B cell (primary cell): ENCODE results near the gene SIL1. TPM values are rescaled to one million over a fixed set of nuclear protein-coding genes. Genes with fewer than 3 reads are reported as not detected.

Experiments
- ATAC-seq: fragments of 200-7000 bp; cut with Tn5 transposase; one replicate; pipeline ENCODE4 v1.10.0; 2021; ENCODE audit warnings: low read depth, mild to moderate bottlenecking, moderate number of reproducible peaks, moderate library complexity
- CTCF ChIA-PET: fragments of 350-600 bp; sonication (Branson Sonifier 250); formaldehyde crosslinking; loops from one replicate; lab custom pipeline; 2021; ENCODE audit warnings: antibody characterized with exemption, inconsistent platforms; lab: Charles Lee
- POLR2A ChIA-PET: fragments of 350-600 bp; sonication (Branson Sonifier 250); formaldehyde crosslinking; loops from one replicate; lab custom pipeline; 2021; ENCODE audit warnings: antibody characterized with exemption; lab: Charles Lee
- DNase-seq: peaks from one replicate; pipeline ENCODE4 v3.0.0; 2013
- H2AFZ ChIP-seq: 2 replicates; pipeline ENCODE4 v1.6.1; 2012; ENCODE audit warnings: mild to moderate bottlenecking, low read depth, low read length; ENCODE audit not compliant: insufficient read depth, poor library complexity, severe bottlenecking
- H3K27ac ChIP-seq, 2 donors: 1 replicate in 1 of 2; 2 replicates in 1 of 2; pipeline ENCODE4 v1.5.1; 2012 to 2013; ENCODE audit warnings: low read length in 2 of 2, mild to moderate bottlenecking in 2 of 2, moderate library complexity in 1 of 2
- H3K27me3 ChIP-seq, 4 experiments: fragments of 200-600 bp in 1 of 4; sonication (generic) in 1 of 4; replicated peaks in 1 of 4; 1 replicate in 2 of 4; 2 replicates in 2 of 4; pipeline versions ENCODE4 v1.6.1 to v1.7.0; 2013 to 2016; ENCODE audit warnings: low read length in 3 of 4, mild to moderate bottlenecking in 2 of 4, mixed read lengths in 1 of 4, moderate library complexity in 1 of 4; ENCODE audit not compliant: insufficient read depth in 4 of 4, control insufficient read depth in 3 of 4; ENCODE audit errors: control extremely low read depth in 1 of 4
- H3K36me3 ChIP-seq, 2 experiments: replicated peaks in 1 of 2; 1 replicate in 1 of 2; 2 replicates in 1 of 2; pipeline versions ENCODE4 v1.6.1 to v1.7.1; 2013; ENCODE audit warnings: low read length in 1 of 2; ENCODE audit not compliant: insufficient read depth in 2 of 2, control insufficient read depth in 1 of 2; ENCODE audit errors: control extremely low read depth in 1 of 2, extremely low read depth in 1 of 2
- H3K4me1 ChIP-seq, 2 donors: fragments of 200-600 bp in 1 of 2; sonication (generic) in 1 of 2; 1 replicate in 1 of 2; 2 replicates in 1 of 2; pipeline versions ENCODE4 v1.5.1 to v1.6.1; 2013 to 2017; ENCODE audit warnings: low read length in 2 of 2; ENCODE audit not compliant: control insufficient read depth in 2 of 2, insufficient read depth in 2 of 2
- H3K4me2 ChIP-seq: replicated peaks from 2 replicates; pipeline ENCODE3; 2012; ENCODE audit warnings: mild to moderate bottlenecking, low read depth, low read length; ENCODE audit not compliant: poor library complexity, severe bottlenecking
- H3K4me3 ChIP-seq, 5 experiments: fragments of 200-600 bp in 1 of 5; sonication (generic) in 1 of 5; 1 replicate in 3 of 5; 2 replicates in 2 of 5; pipeline versions ENCODE4 v1.5.1 to v1.7.0; 2011 to 2016; ENCODE audit warnings: low read length in 4 of 5, mild to moderate bottlenecking in 4 of 5, low read depth in 2 of 5, control low read depth in 1 of 5, moderate library complexity in 1 of 5; ENCODE audit not compliant: insufficient read depth in 1 of 5; ENCODE audit errors: control extremely low read depth in 1 of 5, extremely low read depth in 1 of 5
- H3K79me2 ChIP-seq: fragments of 200-600 bp; sonication (generic); one replicate; pipeline ENCODE4 v1.6.0; 2016; ENCODE audit warnings: low read length; ENCODE audit not compliant: control insufficient read depth, insufficient read depth
- H3K9ac ChIP-seq: fragments of 200-600 bp; sonication (generic); 2 replicates; pipeline ENCODE4 v1.6.1; 2017; ENCODE audit warnings: mild to moderate bottlenecking, low read length, moderate library complexity
- H3K9me3 ChIP-seq, 3 donors: one replicate each; pipeline versions ENCODE4 v1.6.1 to v1.7.1; 2013; ENCODE audit warnings: low read length in 2 of 3; ENCODE audit not compliant: control insufficient read depth in 2 of 3, insufficient read depth in 1 of 3; ENCODE audit errors: control extremely low read depth in 1 of 3
- H4K20me1 ChIP-seq: 2 replicates; pipeline ENCODE4 v1.6.0; 2012; ENCODE audit warnings: mild to moderate bottlenecking, low read length; ENCODE audit not compliant: insufficient read depth, control insufficient read depth, poor library complexity, severe bottlenecking
- H3K27ac Mint-ChIP-seq: one replicate; pipeline ENCODE4 v1.8.0; 2021; ENCODE audit warnings: mixed read lengths
- H3K27me3 Mint-ChIP-seq: one replicate; pipeline ENCODE4 v1.8.0; 2021; ENCODE audit warnings: mixed read lengths
- H3K4me1 Mint-ChIP-seq: one replicate; pipeline ENCODE4 v1.8.0; 2021; ENCODE audit warnings: mixed read lengths
- H3K4me3 Mint-ChIP-seq: one replicate; pipeline ENCODE4 v1.8.0; 2021; ENCODE audit warnings: mixed read lengths
- H3K9me3 Mint-ChIP-seq: one replicate; pipeline ENCODE4 v1.8.0; 2022; ENCODE audit warnings: mixed read lengths; ENCODE audit not compliant: insufficient read depth
- EZH2 ChIP-seq: IDR thresholded peaks from 2 replicates; pipeline ENCODE4 v1.6.1; 2012; ENCODE audit warnings: borderline replicate concordance, low read depth, mild to moderate bottlenecking, moderate library complexity, low read length; ENCODE audit not compliant: insufficient read depth, poor library complexity, severe bottlenecking
- WGBS: methylation state at CpG from one replicate; pipeline ENCODE4 v1.1.5; 2013; ENCODE audit warnings: missing lambda C conversion rate; ENCODE audit not compliant: insufficient coverage; 5-methylcytosine and 5-hydroxymethylcytosine counted together
- intact Hi-C: fragments of 100-400 bp; cut with micrococcal nuclease; formaldehyde crosslinking; loops from one replicate; pipeline ENCODE4 v1.10.0; 2022
- polyA plus RNA-seq: library from polyadenylated mRNA; depleted of rRNA; stranded (reverse); fragments of >200 nt; gene quantifications from 2 replicates; pipeline ENCODE4 v1.2.3, GENCODE V29; 2012
- total RNA-seq, 2 donors: library from RNA; stranded (reverse); fragments of 120-200 nt in 1 of 2; gene quantifications; 1 replicate in 1 of 2; 2 replicates in 1 of 2; pipeline versions ENCODE4 v1.2.3 to v1.2.4, GENCODE V29; 2013 to 2022
- TF ChIP-seq, protein P1 (sequence below): fragments of 200-600 bp; IDR thresholded peaks from one replicate; pipeline ENCODE4 v1.8.0; 2022; ENCODE audit warnings: antibody characterized with exemption, mild to moderate bottlenecking

Gene SIL1
- total and polyA plus RNA-seq, 2 donors (not counting 1 experiment from before 2014, with no cell fraction given) = 16.9 to 19.8 TPM

- no peaks in the 10 kb centered on the region for H3K27me3 Mint-ChIP-seq
- no peak overlapping the region for H2AFZ ChIP-seq
- no peak for DNase-seq
- no peaks in the 10 kb centered on the region for H3K36me3 ChIP-seq
- TF ChIP-seq, protein P1, sequence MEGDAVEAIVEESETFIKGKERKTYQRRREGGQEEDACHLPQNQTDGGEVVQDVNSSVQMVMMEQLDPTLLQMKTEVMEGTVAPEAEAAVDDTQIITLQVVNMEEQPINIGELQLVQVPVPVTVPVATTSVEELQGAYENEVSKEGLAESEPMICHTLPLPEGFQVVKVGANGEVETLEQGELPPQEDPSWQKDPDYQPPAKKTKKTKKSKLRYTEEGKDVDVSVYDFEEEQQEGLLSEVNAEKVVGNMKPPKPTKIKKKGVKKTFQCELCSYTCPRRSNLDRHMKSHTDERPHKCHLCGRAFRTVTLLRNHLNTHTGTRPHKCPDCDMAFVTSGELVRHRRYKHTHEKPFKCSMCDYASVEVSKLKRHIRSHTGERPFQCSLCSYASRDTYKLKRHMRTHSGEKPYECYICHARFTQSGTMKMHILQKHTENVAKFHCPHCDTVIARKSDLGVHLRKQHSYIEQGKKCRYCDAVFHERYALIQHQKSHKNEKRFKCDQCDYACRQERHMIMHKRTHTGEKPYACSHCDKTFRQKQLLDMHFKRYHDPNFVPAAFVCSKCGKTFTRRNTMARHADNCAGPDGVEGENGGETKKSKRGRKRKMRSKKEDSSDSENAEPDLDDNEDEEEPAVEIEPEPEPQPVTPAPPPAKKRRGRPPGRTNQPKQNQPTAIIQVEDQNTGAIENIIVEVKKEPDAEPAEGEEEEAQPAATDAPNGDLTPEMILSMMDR = no peak
- no peak for TF ChIP-seq EZH2
- no peaks in the 10 kb centered on the region for H3K9me3 Mint-ChIP-seq
- H4K20me1 ChIP-seq = no peaks in the 10 kb centered on the region
- H3K4me3 ChIP-seq = no peak overlapping the region
- ChIA-PET POLR2A (no interaction called here), CTCF (no interaction called here)
- no peaks in the 10 kb centered on the region for H3K4me1 ChIP-seq
- H3K4me2 ChIP-seq = no peak overlapping the region
- no peaks in the 10 kb centered on the region for H3K27me3 ChIP-seq
- H3K9me3 ChIP-seq = no peaks in the 10 kb centered on the region
- no peak overlapping the region for H3K9ac ChIP-seq
- intact Hi-C loops = no loop called here
- H3K79me2 ChIP-seq = no peaks in the 10 kb centered on the region
- no peak overlapping the region for H3K27ac ChIP-seq
- H3K4me3 Mint-ChIP-seq = no peak overlapping the region
- no peaks in the 10 kb centered on the region for H3K4me1 Mint-ChIP-seq
- no peak for ATAC-seq
- H3K27ac Mint-ChIP-seq = no peak overlapping the region
Observed at GRCh38 chr5:139052975-139053374, 145.2 kb downstream of the SIL1 start.

- DNase-seq = no peak
- H3K27me3 ChIP-seq = no peaks in the 10 kb centered on the region
- no peaks in the 10 kb centered on the region for H3K79me2 ChIP-seq
- no peaks in the 10 kb centered on the region for H3K27me3 Mint-ChIP-seq
- no peaks in the 10 kb centered on the region for H3K4me1 ChIP-seq
- H3K9ac ChIP-seq = no peak overlapping the region
- H3K27ac Mint-ChIP-seq = no peak overlapping the region
- H3K4me3 Mint-ChIP-seq = no peak overlapping the region
- H3K27ac ChIP-seq = no peak overlapping the region
- WGBS = 100% methylated on average over 2 of the region's 3 CpGs
- intact Hi-C loops = no loop called here
- H2AFZ ChIP-seq = no peak overlapping the region
- H3K36me3 ChIP-seq = no peaks in the 10 kb centered on the region
- no peaks in the 10 kb centered on the region for H3K9me3 Mint-ChIP-seq
- H3K4me2 ChIP-seq = no peak overlapping the region
- H3K4me3 ChIP-seq = no peak overlapping the region
- ChIA-PET POLR2A (no interaction called here), CTCF (no interaction called here)
- H4K20me1 ChIP-seq = no peaks in the 10 kb centered on the region
- no peaks in the 10 kb centered on the region for H3K9me3 ChIP-seq
- TF ChIP-seq, protein P1 = no peak
- TF ChIP-seq EZH2 = no peak
- ATAC-seq = no peak
- no peaks in the 10 kb centered on the region for H3K4me1 Mint-ChIP-seq
Observed at GRCh38 chr5:139051392-139051791, 146.8 kb downstream of the SIL1 start.
